Esophagus squamous epithelium (tissue), 5 donors: ENCODE data around the gene STARD9. TPM values are rescaled to one million over a fixed set of nuclear protein-coding genes. Genes with fewer than 3 reads are reported as not detected.

Experiments
- DNase-seq: peaks from one replicate; lab custom pipeline; 2025; lab: John Stamatoyannopoulos, UW
- H3K27ac ChIP-seq, 4 donors: fragments of 200-600 bp; sonication (generic); one replicate each; pipeline ENCODE4 v1.5.1; 2016 to 2019; ENCODE audit warnings: mild to moderate bottlenecking in 1 of 4
- H3K27me3 ChIP-seq, 4 donors: fragments of 200-600 bp; sonication (generic); 1 replicate in 3 of 4; 2 replicates in 1 of 4; pipeline versions ENCODE4 v1.5.1 to v1.6.0; 2017 to 2021; ENCODE audit warnings: antibody characterized with exemption in 1 of 4
- H3K36me3 ChIP-seq, 3 donors: fragments of 200-600 bp; sonication (generic); one replicate each; pipeline ENCODE4 v1.5.1; 2016 to 2019
- H3K4me1 ChIP-seq, 3 donors: fragments of 200-600 bp; sonication (generic); one replicate each; pipeline ENCODE4 v1.5.1; 2017 to 2019
- H3K4me3 ChIP-seq, 4 donors: fragments of 200-600 bp; sonication (generic); 1 replicate in 3 of 4; 2 replicates in 1 of 4; pipeline ENCODE4 v1.5.1; 2016 to 2019; ENCODE audit warnings: mild to moderate bottlenecking in 2 of 4, moderate library complexity in 1 of 4
- H3K9me3 ChIP-seq, 3 donors: fragments of 200-600 bp; sonication (generic); one replicate each; pipeline ENCODE4 v1.5.1; 2016 to 2019
- POLR2A ChIP-seq, 4 donors: fragments of 450-650 bp; IDR thresholded peaks; one replicate each; pipeline ENCODE4 v1.6.1; 2017; ENCODE audit warnings: antibody characterized with exemption in 4 of 4, mild to moderate bottlenecking in 4 of 4, moderate library complexity in 3 of 4
- WGBS, 2 donors: methylation state at CpG; one replicate each; pipeline ENCODE4 v1.1.5; 2018; 5-methylcytosine and 5-hydroxymethylcytosine counted together
- intact Hi-C: fragments of 100-400 bp; cut with DNase I; formaldehyde crosslinking; loops from one replicate; pipeline ENCODE4 v1.15.0; 2022
- total RNA-seq, 4 donors: library from RNA; depleted of rRNA; stranded (reverse); fragments of >200 nt; gene quantifications; one replicate each; pipeline ENCODE4 v1.1.0, GENCODE V29; 2016
- TF ChIP-seq, protein P1 (sequence below), 6 experiments: fragments of 450-650 bp in 4 of 6; fragments of 200-600 bp in 2 of 6; sonication (generic) in 2 of 6; IDR thresholded peaks; one replicate each; pipeline ENCODE4 v1.5.1; 2016 to 2019; ENCODE audit warnings: antibody characterized with exemption in 6 of 6, mild to moderate bottlenecking in 4 of 6, moderate library complexity in 4 of 6
- donor health status: DM: yes; HTN: yes; CAD: no.

STARD9 gene
- total RNA-seq, 4 donors from 2014 or later, result 1.4 to 14.5 (median 2.3) TPM

DNA sequence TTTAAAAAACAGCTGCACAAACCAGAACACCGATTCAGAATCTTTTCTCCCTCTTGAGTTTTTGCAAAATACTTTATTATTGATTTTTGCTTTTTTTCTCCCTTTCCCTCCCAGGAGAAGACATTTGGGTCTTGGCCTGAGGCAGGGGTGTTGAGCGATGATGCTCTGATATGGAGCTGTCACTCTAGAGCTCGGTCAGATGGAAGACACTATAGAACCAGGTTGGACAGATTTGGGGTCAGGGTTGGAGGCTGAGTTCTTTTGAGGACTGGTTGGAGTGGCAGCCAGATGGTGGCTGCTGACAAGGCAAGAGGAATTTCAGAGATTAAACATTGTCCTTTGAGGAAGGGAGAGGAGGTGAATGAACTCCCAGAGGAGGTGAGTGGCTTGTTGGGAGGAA is 144.7 kb downstream of the STARD9 start:
- H3K4me3 ChIP-seq, result no peak overlapping the region
- no peak for TF ChIP-seq POLR2A (IDR thresholded peaks at IDR 0.05)
- TF ChIP-seq, protein P1, sequence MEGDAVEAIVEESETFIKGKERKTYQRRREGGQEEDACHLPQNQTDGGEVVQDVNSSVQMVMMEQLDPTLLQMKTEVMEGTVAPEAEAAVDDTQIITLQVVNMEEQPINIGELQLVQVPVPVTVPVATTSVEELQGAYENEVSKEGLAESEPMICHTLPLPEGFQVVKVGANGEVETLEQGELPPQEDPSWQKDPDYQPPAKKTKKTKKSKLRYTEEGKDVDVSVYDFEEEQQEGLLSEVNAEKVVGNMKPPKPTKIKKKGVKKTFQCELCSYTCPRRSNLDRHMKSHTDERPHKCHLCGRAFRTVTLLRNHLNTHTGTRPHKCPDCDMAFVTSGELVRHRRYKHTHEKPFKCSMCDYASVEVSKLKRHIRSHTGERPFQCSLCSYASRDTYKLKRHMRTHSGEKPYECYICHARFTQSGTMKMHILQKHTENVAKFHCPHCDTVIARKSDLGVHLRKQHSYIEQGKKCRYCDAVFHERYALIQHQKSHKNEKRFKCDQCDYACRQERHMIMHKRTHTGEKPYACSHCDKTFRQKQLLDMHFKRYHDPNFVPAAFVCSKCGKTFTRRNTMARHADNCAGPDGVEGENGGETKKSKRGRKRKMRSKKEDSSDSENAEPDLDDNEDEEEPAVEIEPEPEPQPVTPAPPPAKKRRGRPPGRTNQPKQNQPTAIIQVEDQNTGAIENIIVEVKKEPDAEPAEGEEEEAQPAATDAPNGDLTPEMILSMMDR (IDR thresholded peaks at IDR 0.05), result no peak
- DNase-seq, result no peak
- no peaks in the 10 kb centered on the region for H3K9me3 ChIP-seq
- H3K36me3 ChIP-seq, result peaks cover 0 to 77% (median 21%) of the 10 kb centered on the region in 3 donors
- intact Hi-C loops, result no loop called here
- H3K27ac ChIP-seq, result peak overlapping the region in 1 of 4 donors; percentile 51
- WGBS, 2 donors, result 93 to 94% methylated on average over 3 of the region's 3 CpGs
- H3K4me1 ChIP-seq, result peaks cover 0 to 20% (median 3%) of the 10 kb centered on the region in 3 donors
- no peaks in the 10 kb centered on the region for H3K27me3 ChIP-seq

DNA sequence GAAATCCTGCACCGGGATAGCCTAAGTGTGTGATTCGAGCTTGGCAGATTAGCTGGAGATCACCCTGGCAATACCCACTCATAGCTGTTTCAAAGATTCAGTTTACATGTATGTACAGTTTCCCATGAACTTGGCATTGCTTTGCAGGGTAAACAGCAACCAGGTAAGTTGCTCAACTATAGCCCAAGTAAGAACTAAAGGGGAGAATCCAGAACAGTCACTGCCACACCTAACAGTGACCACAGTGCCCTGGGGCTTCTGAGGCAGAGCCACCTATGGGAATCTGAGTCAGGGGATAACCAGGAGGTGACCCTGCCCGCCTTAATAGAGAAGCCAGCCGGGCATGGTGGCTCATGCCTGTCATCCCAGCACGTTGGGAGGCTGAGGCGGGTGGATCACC is 145.6 kb downstream of the STARD9 start:
- intact Hi-C loops, result no loop called here
- H3K36me3 ChIP-seq, result peaks cover 0 to 87% (median 29%) of the 10 kb centered on the region in 3 donors

DNA sequence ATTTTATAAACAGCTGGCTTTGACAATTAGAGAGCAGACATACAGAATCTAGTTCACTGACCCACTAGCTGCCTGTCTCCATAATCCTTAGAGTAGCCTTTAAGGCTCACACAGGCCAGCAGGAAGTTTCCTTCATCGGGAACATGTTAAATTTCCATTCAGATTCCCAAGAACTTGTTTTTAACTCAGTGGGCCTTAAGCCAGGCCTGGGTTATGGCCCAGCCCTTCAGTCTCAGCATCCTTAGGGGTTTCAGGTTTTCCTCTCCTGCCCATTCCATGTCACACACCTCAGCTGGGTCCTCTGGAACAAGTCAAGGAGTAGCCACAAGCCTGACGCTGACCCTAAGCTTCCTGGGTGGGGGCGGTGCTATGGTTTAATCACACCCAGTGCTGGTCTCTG is 146.5 kb downstream of the STARD9 start:
- intact Hi-C loops, result no loop called here
- peak overlapping the region in 2 of 4 donors; percentile 4 to 51 for H3K27ac ChIP-seq
- 80 to 82% methylated on average over 3 of the region's 3 CpGs for WGBS, 2 donors
- H3K4me3 ChIP-seq, result no peak overlapping the region
- no peaks in the 10 kb centered on the region for H3K27me3 ChIP-seq
- no peak for TF ChIP-seq POLR2A (IDR thresholded peaks at IDR 0.05)
- TF ChIP-seq, protein P1 (IDR thresholded peaks at IDR 0.05), result no peak
- no peak for DNase-seq
- H3K9me3 ChIP-seq, result no peaks in the 10 kb centered on the region
- peaks cover 6 to 96% (median 34%) of the 10 kb centered on the region in 3 donors for H3K36me3 ChIP-seq
- peaks cover 0 to 20% (median 3%) of the 10 kb centered on the region in 3 donors for H3K4me1 ChIP-seq

More for the DNA sequence above, 145.6 kb downstream of the STARD9 start:
- H3K4me1 ChIP-seq, result peaks cover 0 to 20% (median 3%) of the 10 kb centered on the region in 3 donors
- peak overlapping the region in 3 of 4 donors; percentile 4 to 51 (median 45) for H3K27ac ChIP-seq
- DNase-seq, result no peak
- no peaks in the 10 kb centered on the region for H3K9me3 ChIP-seq
- TF ChIP-seq, protein P1 (IDR thresholded peaks at IDR 0.05), result no peak
- no peak for TF ChIP-seq POLR2A (IDR thresholded peaks at IDR 0.05)
- WGBS, 2 donors, result 41 to 46% methylated on average over 3 of the region's 6 CpGs
- no peaks in the 10 kb centered on the region for H3K27me3 ChIP-seq
- H3K4me3 ChIP-seq, result no peak overlapping the region

DNA sequence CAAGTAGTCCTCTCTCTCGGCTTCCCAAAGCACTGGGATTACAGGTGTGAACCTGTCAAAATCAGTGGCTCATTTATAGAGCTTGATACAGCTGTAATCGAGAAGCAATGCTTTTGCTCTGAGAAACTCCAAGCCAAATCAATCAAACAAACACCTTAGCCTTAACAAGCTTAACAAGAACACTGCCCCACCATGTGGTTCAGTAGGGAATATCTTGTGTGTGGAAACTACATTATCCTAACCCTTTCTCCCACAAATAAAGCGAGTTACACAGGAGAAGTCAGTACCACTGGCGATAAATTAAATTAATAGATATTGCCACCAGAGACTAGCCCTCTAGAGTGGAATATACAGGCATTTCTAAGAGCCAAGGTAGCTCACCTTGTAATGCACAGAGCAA is 147.7 kb downstream of the STARD9 start:
- intact Hi-C loops, result no loop called here
- H3K27ac ChIP-seq, result no peak overlapping the region
- TF ChIP-seq, protein P1 (IDR thresholded peaks at IDR 0.05), result peak in 2 of 6 experiments; percentile 25 to 51
- no peak for TF ChIP-seq POLR2A (IDR thresholded peaks at IDR 0.05)
- H3K4me3 ChIP-seq, result no peak overlapping the region
- DNase-seq, result no peak
- H3K36me3 ChIP-seq, result peaks cover 12 to 98% (median 46%) of the 10 kb centered on the region in 3 donors
- 69 to 74% methylated on average over 3 to 4 of the region's 4 CpGs for WGBS, 2 donors
- H3K27me3 ChIP-seq, result no peaks in the 10 kb centered on the region
- H3K9me3 ChIP-seq, result no peaks in the 10 kb centered on the region
- H3K4me1 ChIP-seq, result peaks cover 0 to 20% (median 3%) of the 10 kb centered on the region in 3 donors

DNA sequence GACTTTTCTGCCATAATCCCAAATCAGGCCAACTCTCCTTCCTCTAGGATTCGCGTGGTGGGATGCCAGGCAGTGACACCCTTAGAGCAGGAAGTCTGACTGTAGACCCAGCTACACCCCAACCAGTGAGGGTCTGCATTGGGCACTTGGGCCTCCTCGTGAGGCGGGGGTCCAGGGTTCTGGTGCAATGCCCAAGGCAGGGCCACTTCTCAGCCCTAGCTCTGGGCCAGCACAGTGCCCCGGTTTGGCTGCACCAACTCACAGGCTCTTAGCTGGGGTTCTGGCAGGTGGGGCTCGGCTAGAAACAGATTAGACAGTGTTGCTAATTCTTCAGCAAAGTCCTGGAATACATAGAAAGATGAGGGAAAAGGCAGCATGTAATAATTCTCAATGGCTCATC is 148.9 kb downstream of the STARD9 start:
- no peak for DNase-seq
- H3K27me3 ChIP-seq, result no peaks in the 10 kb centered on the region
- TF ChIP-seq, protein P1 (IDR thresholded peaks at IDR 0.05), result no peak
- TF ChIP-seq POLR2A (IDR thresholded peaks at IDR 0.05), result no peak
- peaks cover 0 to 20% (median 3%) of the 10 kb centered on the region in 3 donors for H3K4me1 ChIP-seq
- no peak overlapping the region for H3K27ac ChIP-seq
- intact Hi-C loops, result no loop called here
- no peak overlapping the region for H3K4me3 ChIP-seq
- 90% methylated on average over 3 of the region's 6 CpGs; no CpG with 5 or more reads in 1 of the 2 donors for WGBS, 2 donors
- no peaks in the 10 kb centered on the region for H3K9me3 ChIP-seq
- H3K36me3 ChIP-seq, result peaks cover 18 to 98% (median 56%) of the 10 kb centered on the region in 3 donors
